Posterior vena cava (tissue), 2 donors: ENCODE data around the gene GALNT17. TPM values are rescaled to one million over a fixed set of nuclear protein-coding genes. Genes with fewer than 3 reads are reported as not detected.

Experiments
- DNase-seq: peaks from one replicate; pipeline ENCODE4 v3.0.0-alpha.2; 2020; ENCODE audit warnings: low spot score
- intact Hi-C, 2 donors: fragments of 100-400 bp; cut with DNase I; formaldehyde crosslinking; loops; one replicate each; pipeline versions ENCODE4 v1.14.1 to v1.14.2; 2022 to 2023
- total RNA-seq, 2 donors: library from RNA; stranded (reverse); fragmentation: NEBNext Ultra II Directional; extraction: Animal tissue kit (Norgen Biotek cat#: 25700); gene quantifications; one replicate each; pipeline ENCODE4 v1.2.1, GENCODE V29; 2021
- donor health status: DM: yes; HTN: yes; CAD: no.
- donor health status: DM: yes; HTN: yes; CAD: no.

GALNT17 gene
- total RNA-seq, 2 donors from 2014 or later, result 22.0 to 24.7 TPM

DNA sequence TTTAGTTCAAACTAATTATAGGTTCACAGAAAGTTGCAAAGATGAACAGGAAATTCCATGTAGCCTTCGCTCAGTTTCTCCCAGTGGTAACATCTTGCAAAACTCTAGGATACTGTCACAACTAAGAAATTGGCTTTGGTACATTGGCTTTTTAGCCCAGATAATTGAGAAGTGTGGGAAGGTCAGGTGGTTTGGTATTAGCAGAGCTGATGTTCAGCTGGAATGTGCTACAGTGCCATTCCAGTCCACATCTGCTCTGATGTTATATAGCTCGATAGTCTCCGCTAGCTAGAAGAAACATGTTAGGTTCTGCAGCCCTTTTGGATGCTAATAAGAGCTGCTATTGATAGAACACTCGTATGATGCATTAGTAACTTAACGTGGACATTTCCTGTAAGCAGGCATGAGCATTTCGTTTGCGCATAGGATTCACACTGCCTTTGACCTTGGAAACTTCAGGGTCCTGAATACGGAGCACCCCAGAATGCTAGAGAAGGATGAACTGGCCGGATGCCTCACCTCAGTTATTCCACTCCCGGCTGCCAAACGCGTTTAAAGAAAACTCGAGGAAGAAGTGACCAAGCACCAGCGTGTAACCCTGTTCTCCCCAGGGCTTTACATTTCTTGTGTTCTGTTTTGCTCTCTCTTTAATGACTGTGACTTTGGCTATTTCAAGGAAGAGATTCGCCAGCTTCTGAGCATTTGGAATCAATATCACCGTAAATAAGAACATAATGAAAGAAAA, 271.4 kb downstream of the GALNT17 start:
- DNase-seq, result no peak
- intact Hi-C loops, result no loop called here

- intact Hi-C loops, result no loop called here
- DNase-seq, result no peak
Observed at GRCh38 chr7:71404726-71405345, 272.9 kb downstream of the GALNT17 start.

DNA sequence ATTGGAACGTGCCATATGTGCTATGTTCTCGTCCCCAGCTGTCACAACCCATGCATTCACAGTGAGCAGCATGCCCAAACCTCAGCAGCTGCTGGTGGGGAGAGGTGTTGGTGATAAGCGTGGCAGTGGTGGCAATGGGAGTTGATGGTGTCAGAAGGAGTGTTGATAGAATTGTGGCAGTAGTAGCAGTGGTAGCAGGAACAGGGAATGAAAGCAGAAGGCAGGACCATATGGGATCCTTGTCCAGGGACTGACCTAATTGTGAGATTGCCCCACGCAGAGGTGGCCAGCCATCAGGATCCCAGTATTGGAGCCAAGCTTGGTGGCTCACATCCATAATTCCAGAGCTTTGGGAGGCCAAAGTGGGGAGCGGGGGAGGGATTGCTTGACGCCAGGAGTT, 276.3 kb downstream of the GALNT17 start:
- intact Hi-C loops, result no loop called here
- no peak for DNase-seq

DNA sequence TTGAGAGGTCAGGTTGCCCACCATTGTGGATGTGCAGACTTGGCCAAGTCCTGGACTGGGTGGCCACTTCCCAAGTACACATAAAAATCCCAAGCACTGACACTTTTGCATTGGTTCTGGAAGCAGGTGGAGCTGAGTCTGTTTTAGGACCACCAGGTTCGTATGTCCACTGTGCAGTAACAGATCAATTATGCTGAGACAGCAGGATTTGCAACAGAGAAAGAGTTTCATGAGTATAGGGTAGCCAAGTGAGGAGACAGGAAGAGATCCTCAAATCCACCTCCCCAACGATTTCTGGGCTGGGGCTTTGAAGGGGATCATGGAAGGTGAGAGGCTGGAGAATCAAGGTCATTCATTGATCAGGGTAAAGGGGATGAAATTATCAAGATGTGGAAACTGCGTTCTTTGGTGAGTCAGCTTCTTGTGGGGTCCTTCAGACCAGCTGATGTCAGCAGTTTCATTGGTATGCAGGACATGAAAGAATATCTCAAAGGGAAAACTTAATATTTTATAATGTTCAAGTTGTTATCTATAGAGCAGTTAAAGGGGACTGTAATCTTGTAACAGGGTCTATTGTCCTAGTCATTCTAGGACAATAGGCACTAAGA, 277.7 kb downstream of the GALNT17 start:
- intact Hi-C loops, result no loop called here
- DNase-seq, result no peak

DNA sequence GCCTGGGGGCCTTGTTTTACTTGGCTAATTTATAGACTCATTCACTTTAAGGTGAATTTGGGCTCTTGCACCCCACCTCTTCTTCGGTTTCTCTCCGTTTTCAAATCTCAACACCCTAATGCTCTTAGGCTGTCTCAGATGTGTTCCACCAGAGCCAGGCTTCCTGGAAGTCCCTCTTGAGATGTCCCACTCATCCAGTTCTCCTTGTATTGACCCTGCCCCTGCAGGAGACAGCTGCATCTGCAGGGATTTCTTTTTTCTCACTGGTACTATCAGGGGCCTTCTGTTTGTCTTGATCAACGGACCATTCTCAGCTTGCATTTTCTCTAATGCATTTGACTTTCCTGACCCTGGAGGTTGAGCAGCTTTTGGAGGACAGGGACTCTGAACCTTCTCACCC, 279.5 kb downstream of the GALNT17 start:
- DNase-seq, result no peak
- intact Hi-C loops, result no loop called here

DNA sequence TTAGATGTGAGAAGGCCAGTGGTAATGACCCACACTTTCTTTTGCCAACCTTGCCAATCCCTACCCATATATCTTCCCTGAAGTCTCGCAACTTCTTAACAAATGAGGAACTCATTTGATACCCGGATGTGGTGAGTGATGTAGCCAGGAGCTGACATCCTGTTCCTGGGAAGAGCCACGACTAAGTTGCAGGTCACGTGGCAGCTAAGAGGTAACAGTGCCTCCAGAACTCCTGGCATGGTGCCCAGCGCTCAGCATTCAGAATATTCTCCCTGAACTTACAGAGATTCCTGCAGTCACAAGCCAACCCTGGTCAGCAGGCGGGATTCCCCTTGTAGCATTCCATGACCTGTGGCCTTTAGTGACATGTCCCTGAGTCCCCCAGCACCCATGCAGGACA, 282.5 kb downstream of the GALNT17 start:
- DNase-seq, result peak; percentile 57
- intact Hi-C loops, result no loop called here

GRCh38 chr7:71419546-71420337, 287.8 kb downstream of the GALNT17 start:
- DNase-seq, result no peak
- intact Hi-C loops, result no loop called here

DNA sequence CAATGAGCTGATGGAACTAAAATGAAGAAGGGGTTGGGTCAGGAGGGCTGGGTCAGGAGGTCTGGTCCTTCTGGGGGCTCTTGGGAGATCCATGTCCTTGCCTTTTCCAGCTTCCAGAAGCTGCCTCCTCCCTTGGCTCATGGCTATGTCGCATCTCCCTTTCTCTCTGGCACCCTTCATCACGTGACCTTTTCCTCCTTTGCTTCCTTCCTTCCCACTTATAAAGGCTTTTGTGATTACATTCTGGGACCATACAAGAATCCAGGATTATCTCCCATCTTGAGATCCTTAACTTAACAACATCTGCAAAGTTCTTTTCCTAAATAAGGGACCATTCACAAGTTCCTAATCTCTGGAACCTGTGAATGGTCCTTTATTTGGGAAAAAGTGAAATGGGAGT, 290.2 kb downstream of the GALNT17 start:
- intact Hi-C loops, result no loop called here

GRCh38 chr7:71424166-71425035, 292.5 kb downstream of the GALNT17 start:
- intact Hi-C loops, result no loop called here
- DNase-seq, result no peak

More for the DNA sequence above, 290.2 kb downstream of the GALNT17 start:
- no peak for DNase-seq

GRCh38 chr7:71429083-71429482, 297.1 kb downstream of the GALNT17 start:
- no peak for DNase-seq
- intact Hi-C loops, result no loop called here

DNA sequence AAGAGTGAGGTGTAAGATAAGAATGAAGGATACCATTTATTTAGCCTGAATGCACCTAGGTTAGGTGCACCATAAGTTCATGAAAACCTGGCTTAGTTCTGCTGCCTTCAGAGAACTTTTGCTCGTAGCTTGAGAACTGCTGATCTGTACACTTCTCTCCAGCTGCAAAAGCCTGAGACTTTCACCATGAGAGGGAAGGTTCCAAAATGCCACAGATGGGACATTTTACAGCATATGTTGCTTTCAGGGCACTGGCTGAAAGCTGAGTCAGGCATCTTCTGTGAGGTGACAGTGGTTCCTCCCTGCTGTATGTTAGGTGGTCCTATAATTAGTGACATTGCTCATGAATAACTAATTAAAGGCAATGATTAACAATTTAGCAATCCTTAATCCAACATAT, 298.3 kb downstream of the GALNT17 start:
- no peak for DNase-seq
- intact Hi-C loops, result no loop called here

- intact Hi-C loops, result no loop called here
- no peak for DNase-seq
Observed at GRCh38 chr7:71439321-71439720, 307.4 kb downstream of the GALNT17 start.

GRCh38 chr7:71442492-71443190, 310.7 kb downstream of the GALNT17 start:
- DNase-seq, result no peak

DNA sequence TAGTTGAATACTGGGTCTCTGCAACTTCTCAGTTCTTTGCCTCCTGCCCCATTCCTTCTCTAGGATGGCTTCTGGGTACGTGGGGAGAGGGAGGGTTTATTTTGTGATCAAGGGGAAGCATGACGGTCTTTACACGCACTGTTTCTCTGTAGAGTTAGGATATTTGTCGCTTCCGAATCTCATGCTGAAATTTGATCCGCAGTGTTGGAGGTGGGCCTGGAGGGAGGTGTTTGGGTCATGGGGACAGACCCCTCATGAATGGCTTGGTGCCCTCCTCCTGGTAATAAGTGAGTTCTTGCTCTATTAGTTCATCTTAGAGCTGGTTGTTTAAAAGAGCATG, 311.2 kb downstream of the GALNT17 start:
- intact Hi-C loops, result no loop called here
- no peak for DNase-seq

More at GRCh38 chr7:71442492-71443190, 310.7 kb downstream of the GALNT17 start:
- intact Hi-C loops, result no loop called here

DNA sequence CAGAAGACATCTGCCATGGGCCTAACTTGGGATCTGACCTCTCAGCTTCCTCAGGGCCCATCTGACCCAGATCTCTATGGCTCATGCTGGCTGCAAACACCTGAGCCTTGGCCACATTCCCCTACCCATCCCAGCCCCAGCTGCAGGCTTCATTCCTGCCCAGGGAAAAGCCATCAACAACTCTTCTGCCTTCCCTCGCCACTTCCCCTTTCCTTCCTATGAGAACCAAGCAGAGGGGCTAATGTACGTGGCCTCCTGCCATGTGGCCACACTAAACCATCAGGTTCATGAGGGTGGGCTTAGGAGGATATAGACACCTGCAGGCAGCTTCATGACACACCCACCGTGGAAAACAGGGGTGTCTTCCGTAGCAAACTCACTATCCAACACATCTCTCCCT, 312.2 kb downstream of the GALNT17 start:
- DNase-seq, result no peak
- intact Hi-C loops, result no loop called here

DNA sequence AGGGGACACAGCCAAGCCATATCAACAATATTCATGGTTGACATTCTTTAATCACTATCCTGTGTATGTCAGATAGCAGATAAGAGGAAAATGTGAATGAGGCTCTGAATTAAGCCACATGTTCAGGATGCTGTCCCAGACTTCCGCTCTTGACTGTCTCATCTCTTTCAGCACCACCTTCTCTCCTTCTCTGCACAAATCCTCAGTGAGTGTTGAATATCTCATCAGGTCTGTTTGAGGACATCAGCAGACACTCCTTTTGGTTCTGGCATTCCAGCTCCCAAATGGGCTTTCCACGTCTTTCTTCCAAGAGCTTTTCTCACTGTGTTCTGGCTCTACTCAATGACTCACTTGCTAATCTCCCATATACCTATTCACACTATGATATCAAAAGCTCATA, 321.7 kb downstream of the GALNT17 start:
- intact Hi-C loops, result no loop called here
- no peak for DNase-seq

DNA sequence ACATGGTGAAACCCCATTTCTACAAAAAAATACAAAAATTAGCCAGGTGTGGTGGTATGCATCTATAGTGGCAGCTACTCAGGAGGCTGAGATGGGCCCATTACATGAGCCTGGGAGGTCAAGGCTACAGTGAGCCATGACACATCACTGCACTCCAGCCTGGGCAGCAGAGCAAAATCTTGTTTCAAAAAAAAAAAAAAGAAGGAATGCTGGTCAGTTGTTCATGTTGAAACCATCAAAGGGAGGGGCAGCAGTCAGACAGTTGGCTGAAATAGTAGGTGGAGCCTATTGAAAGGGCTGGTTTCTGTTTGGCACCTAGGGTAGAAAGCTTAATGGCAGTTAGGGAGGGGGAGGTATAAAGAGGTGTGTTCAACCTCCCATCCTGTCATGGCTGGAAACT, 323.0 kb downstream of the GALNT17 start:
- intact Hi-C loops, result no loop called here
- DNase-seq, result no peak

- intact Hi-C loops, result no loop called here
- DNase-seq, result no peak
Observed at GRCh38 chr7:71457021-71457420, 325.1 kb downstream of the GALNT17 start.
